ENCODE results near the gene DNAJC19. TPM values are rescaled to one million over a fixed set of nuclear protein-coding genes. Genes with fewer than 3 reads are reported as not detected.

DNAJC19 gene
- total RNA-seq, 1 experiment from 2014 or later = 61.5 TPM

Other genes starting within 250 kb of the DNAJC19 start
- gene FXR1, start 77.1 kb downstream of the DNAJC19 start, total RNA-seq (2014; rRNA removed; shearing (Covaris generic)) = 151 and 201 TPM in 2 replicates

Data from H7 (cell line).